ENCODE results near the gene SCLY.

Gene SCLY

DNA sequence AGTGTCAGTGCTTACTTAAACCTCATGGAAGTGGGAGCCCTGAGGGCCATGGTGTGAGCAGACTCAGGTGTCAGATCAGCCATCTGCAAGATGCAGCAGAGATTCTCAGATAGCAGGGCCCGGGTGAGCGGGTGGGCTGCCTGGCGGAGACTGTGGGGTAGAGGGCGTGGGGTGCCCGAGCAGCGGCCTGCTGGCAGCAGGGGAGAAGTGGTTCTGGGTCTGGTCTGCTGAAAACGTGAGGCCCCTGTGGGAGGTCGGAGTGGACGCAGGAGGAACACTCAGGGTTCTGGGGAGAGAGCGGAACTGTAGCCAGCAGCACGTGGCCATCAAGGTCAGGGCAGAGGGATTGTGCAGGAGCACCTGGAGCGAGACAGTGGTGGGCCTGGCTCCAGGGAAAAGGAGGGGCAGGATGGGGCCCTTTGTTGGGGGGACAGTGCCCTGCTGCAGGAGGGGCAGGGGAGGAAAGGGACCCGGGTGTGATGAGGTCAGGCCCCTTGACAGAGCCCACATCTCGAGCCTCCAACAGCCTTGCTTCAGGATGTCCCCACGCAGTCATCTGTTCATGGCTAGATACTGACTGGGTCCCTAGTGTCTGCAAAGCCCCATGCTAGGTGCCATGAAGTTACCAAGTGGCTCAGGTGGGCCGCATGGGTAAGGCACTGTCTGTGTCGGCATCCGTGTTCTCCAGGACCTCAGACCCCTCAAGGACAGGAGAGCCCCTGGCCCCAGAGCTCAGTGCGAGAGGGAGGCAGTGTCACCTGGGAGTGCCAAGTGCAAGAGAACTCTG, 36.6 kb downstream of the SCLY start:
- no peak for DNase-seq (ENCODE audit: low read depth)
- no peak overlapping the region for H3K4me3 ChIP-seq (replicated peaks; ENCODE audit: low read depth, low read length)
- TF ChIP-seq, protein P1, sequence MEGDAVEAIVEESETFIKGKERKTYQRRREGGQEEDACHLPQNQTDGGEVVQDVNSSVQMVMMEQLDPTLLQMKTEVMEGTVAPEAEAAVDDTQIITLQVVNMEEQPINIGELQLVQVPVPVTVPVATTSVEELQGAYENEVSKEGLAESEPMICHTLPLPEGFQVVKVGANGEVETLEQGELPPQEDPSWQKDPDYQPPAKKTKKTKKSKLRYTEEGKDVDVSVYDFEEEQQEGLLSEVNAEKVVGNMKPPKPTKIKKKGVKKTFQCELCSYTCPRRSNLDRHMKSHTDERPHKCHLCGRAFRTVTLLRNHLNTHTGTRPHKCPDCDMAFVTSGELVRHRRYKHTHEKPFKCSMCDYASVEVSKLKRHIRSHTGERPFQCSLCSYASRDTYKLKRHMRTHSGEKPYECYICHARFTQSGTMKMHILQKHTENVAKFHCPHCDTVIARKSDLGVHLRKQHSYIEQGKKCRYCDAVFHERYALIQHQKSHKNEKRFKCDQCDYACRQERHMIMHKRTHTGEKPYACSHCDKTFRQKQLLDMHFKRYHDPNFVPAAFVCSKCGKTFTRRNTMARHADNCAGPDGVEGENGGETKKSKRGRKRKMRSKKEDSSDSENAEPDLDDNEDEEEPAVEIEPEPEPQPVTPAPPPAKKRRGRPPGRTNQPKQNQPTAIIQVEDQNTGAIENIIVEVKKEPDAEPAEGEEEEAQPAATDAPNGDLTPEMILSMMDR (IDR thresholded peaks at IDR 0.05; ENCODE audit: low read length, missing control alignments), result no peak

DNA sequence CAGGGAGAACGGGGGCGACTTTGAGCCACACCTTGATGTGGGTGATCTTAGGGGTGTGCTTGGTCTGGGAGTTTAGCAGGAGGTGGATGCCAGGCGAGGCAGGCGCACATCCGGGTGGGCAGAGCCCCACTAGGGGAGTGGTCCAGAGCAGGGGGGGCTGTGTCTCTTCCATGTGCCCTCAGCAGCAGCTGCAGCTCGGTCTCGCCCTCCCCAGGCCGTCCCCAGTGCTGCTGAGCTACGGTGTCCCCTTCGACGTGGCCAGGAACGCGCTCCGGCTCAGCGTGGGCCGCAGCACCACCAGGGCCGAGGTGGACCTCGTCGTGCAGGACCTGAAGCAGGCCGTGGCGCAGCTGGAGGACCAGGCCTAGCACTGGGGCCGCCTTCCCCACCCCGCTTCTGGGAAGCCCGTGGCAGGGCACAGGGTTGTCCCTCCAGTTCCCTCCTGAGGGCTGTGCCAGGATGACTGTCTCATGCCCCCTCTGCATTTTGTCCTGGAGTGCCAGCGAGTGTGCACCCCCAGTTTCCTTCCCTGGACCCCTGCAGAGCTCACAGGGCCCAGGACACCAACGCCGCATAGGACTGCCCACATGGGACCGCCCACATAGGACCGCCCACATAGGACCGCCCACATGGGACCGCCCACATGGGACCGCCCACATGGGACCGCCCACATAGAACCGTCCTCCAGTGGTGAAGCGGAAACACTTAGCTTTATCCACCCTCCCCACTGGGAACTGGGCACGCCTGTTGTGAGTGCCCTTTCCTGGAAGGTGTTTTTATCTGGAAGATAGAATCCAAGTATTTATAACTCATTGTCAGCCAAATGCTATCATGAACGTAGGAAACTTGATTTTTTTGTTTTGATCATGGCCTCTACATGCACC, 37.4 kb downstream of the SCLY start:
- DNase-seq (ENCODE audit: low read depth), result peak; percentile 19

DNA sequence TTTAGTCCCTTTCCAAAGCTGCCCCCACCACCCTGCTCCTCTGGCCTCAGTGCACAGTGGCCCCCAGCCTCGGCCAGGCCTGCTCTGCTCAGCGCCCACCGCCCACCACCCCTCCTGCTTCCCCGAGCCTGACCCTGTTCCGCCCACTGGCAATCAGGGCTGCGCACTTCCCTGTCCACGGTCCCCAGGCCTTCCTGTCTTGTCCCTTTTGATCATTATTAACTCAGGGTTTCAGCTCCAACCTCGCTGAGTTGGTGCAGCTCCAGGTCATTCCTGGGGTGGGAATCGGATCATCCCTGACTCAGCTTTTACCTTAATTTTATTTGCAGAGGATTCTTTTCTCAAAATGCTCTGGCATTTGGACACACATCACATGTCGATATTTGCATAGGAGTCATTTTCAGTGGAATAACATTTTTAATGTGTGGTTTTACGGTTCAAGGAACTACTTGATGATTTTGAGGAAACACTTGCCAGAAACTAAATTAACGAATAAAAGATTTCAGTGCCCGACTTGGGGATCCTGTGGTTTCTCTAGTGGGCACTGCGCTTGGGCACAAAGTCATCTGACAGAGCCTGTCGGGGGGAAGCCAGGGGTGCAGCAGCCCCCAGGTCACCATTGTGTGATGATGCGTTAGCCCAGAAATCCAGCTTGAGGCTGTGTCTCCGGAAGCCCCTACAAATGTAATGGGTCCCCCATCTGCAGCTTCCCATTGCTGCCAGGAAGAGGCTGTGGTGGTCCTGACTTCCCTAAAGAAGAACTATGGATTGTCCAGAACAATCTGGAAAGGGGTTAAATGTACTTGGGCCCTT, 38.3 kb downstream of the SCLY start:
- no peak overlapping the region for H3K4me3 ChIP-seq (replicated peaks; ENCODE audit: low read depth, low read length)
- DNase-seq (ENCODE audit: low read depth), result no peak
- TF ChIP-seq, protein P1 (IDR thresholded peaks at IDR 0.05; ENCODE audit: low read length, missing control alignments), result no peak

More for the DNA sequence above, 37.4 kb downstream of the SCLY start:
- no peak overlapping the region for H3K4me3 ChIP-seq (replicated peaks; ENCODE audit: low read depth, low read length)
- TF ChIP-seq, protein P1 (IDR thresholded peaks at IDR 0.05; ENCODE audit: low read length, missing control alignments), result no peak

DNA sequence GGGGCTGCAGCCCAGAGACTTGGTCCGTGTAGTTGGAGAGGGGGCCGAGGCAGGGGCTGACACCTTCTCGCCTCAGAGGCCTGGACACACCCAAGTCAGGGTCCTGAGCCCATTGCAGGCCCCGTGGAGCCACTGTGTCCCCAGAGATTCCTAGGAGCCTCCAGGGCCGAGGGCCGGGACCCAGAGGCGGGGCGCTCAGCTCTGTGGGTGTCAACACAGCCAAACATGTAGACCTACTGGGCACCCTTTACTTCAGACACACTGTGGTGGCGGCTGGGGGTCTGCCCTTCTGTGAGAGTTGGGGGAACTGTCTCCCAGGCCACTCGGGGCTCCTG, 38.9 kb downstream of the SCLY start:
- TF ChIP-seq, protein P1 (IDR thresholded peaks at IDR 0.05; ENCODE audit: low read length, missing control alignments), result no peak
- H3K4me3 ChIP-seq (replicated peaks; ENCODE audit: low read depth, low read length), result no peak overlapping the region
- no peak for DNase-seq (ENCODE audit: low read depth)

DNA sequence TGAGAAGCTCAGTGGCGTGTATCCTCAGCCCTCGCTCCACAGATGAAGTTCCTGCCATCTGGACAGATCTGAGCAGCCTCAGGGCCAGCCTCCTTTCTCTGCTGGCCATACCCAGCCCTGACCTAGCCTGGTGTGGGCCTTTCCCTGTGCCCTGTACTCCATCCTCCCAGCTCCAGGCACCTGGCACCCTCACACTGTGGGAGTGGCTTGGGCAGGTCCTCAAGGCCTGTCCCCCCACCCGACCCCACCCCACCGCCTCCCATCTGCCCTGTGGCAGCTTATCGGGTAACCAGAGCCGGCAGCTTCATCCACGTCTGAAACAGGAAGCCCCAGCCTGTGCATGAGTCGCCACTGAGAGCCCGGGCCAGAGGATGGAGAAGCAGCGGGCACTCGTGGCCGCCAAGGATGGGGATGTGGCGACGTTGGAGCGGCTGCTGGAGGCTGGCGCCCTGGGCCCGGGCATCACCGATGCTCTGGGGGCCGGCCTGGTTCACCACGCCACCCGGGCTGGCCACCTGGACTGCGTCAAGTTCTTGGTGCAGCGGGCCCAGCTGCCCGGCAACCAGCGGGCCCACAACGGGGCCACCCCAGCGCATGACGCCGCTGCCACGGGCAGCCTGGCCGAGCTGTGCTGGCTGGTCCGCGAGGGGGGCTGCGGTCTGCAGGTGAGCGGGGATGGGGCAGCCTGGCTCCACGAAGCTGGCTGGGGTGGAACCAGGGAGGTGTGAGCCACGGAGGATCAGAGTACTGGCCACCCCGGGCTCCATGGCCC, 39.4 kb downstream of the SCLY start, which contains the start of gene ESPNL:
TSS of gene ESPNL (plus strand) at position 292 of the 772 bp plus-strand sequence. CDS start at position 372, 80 bp downstream.
- no peak within 1 kb of the TSS for H3K4me3 ChIP-seq (replicated peaks; ENCODE audit: low read depth, low read length)
- TF ChIP-seq, protein P1 (IDR thresholded peaks at IDR 0.05; ENCODE audit: low read length, missing control alignments), result no peak
- DNase-seq (ENCODE audit: low read depth), result no peak

Measured in fibroblast of pulmonary artery (primary cell).